Measurements from ENCODE around the gene ALOX12B. TPM values are rescaled to one million over a fixed set of nuclear protein-coding genes. Genes with fewer than 3 reads are reported as not detected.
"Not testable (repeated sequence)": the region's sequence is repeated elsewhere in the genome, so short reads cannot be mapped to it uniquely, and the experiment has no call there.

The ALOX12B gene
- polyA plus RNA-seq, 1 of the 3 experiments (the other 2 are of a cell fraction): 0.20 TPM

DNA sequence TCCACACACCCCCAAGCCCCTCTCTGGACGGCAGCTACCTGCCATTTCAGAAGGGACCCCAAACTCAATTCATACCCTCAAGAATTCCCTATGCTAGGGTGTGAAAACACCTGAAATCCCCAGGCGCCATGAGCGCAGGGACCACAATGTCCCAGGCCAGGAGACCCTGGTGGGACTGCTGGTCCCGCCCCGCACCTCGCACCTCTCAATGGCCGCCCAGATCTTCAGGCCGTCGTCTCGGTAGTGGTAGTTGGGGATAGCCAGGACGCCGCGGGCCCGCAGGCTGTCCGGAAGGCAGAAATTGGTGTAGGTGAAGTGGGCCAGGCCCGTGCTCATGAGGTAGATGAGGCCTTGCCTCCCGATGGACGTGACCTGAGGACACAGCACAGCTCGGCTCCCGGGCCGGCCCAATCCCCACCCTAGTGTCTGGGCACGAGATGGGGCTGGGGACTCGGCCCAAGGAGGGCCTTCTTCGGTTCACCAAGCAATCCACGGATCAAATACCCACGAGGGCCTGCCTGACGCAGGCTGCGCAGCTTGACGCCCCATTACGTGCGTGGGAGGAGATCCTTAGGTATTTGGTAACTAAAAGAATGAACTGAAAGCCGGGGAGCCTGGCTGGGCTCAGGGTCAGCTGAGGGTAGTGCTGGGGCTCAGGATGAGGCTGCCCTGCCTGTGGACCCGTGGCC, 21.6 kb upstream of the ALOX12B start (continued):
- no peak for TF ChIP-seq FOXJ3 (CRISPR knock-in tag; IDR thresholded peaks at IDR 0.05)
- TF ChIP-seq SIN3A (IDR thresholded peaks at IDR 0.05; ENCODE audit: borderline replicate concordance, low read depth, low read length): no peak
- TF ChIP-seq MXI1 (IDR thresholded peaks at IDR 0.05; ENCODE audit: low read depth, low read length): no peak
- no peak for TF ChIP-seq YY1 (IDR thresholded peaks at IDR 0.05; ENCODE audit: low read depth)
- no peak for TF ChIP-seq RFX5 (IDR thresholded peaks at IDR 0.05; ENCODE audit: low read length)
- no peak for TF ChIP-seq TAF1 (IDR thresholded peaks at IDR 0.05; ENCODE audit: borderline replicate concordance, low read depth, low read length)
- no peak for TF ChIP-seq POLR2AphosphoS5 (IDR thresholded peaks at IDR 0.05; ENCODE audit: low read depth, low read length)
- no peak for TF ChIP-seq TEAD4 (IDR thresholded peaks at IDR 0.05; ENCODE audit: borderline replicate concordance, insufficient read depth)

DNA sequence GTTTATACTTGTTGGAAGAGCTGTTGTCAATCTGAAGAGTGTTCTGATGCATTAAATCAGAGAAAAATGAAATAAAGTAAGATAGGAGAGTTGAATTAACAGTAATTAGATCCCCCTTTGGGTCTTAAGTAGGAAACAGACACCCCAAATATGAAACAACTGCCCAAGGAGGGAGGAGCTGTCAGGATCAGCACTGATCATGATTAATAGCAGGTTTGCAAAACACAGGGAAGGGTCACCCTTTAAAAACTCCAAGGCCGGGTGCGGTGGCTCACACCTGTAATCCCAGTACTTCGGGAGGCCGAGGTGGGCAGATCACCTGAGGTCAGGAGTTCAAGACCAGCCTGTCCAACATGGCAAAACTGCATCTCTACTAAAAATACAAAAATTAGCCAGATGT, 19.5 kb upstream of the ALOX12B start:
- H3K27ac ChIP-seq (ENCODE audit: low read depth in 2 of 2, low read length in 1 of 2); H3K4me3 ChIP-seq (ENCODE audit: low read depth in 2 of 2, low read length in 1 of 2); H3K9me3 ChIP-seq; H3F3A ChIP-seq (replicated peaks; ENCODE audit: insufficient read depth); H3K36me3 ChIP-seq (replicated peaks in 1 of 2; ENCODE audit: control insufficient read depth in 1 of 2, insufficient read depth in 2 of 2, low read length in 1 of 2); H3K4me2 ChIP-seq; H4K20me1 ChIP-seq (ENCODE audit: insufficient read depth); H3K9ac ChIP-seq; DNase-seq; H3K79me2 ChIP-seq (ENCODE audit: insufficient read depth); H3K27me3 ChIP-seq (ENCODE audit: insufficient read depth); H3K4me1 ChIP-seq (ENCODE audit: control insufficient read depth in 1 of 2, insufficient read depth in 2 of 2, low read depth in 1 of 2, low read length in 1 of 2); H3K9me2 ChIP-seq; H2AFZ ChIP-seq (ENCODE audit: low read depth): not testable (repeated sequence)
- CTCF ChIA-PET: interaction anchor here (1.1 to 15.2 kb wide), 6 partner anchors 12 to 117 kb away, joined by 3 to 298 read pairs (median 12); partner anchors contain the start of genes ALOX12B and ALOXE3
- 63% methylated on average over 4 of the region's 4 CpGs for WGBS (ENCODE audit: low lambda C conversion rate)
- POLR2A ChIA-PET: interaction anchor here (0.7 kb wide), 1 partner anchor 135 kb away, joined by 3 read pairs; no protein-coding TSS in a partner anchor

DNA sequence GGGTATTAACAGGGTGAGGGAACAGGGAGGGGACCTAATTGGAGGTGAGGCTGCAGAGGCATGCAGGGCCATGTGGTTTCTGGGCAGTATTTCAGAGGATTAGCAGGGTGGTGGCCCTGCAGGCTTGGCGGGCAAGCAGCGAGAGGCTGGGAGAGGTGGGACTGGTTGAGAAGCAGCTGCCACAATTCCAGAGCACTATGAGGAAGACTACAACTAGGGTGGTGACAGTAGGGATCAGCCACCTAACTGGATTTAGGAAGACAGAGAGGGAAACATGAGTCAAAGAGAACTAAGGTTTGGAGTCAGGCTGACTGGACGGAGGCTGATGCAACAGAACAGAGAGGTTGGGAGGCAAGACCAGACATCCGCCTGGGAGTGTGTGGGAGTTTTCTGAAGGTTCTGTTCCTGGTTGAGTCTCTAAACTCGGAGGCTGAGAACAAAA, 18.5 kb upstream of the ALOX12B start:
- CTCF ChIA-PET: interaction anchor here (1.2 to 15.2 kb wide), 8 partner anchors 13 to 46 kb away, joined by 3 to 298 read pairs (median 6); partner anchors contain the start of genes ALOX12B and ALOXE3
- no peak overlapping the region for H3K27ac ChIP-seq (ENCODE audit: low read depth in 2 of 2, low read length in 1 of 2)
- POLR2A ChIA-PET: no interaction called here
- no peak for TF ChIP-seq RCOR1 (IDR thresholded peaks at IDR 0.05; ENCODE audit: low read length)
- no peak for TF ChIP-seq GABPA (IDR thresholded peaks at IDR 0.05; ENCODE audit: low read depth)
- no peak for TF ChIP-seq TCF12 (IDR thresholded peaks at IDR 0.05)
- TF ChIP-seq, protein P1, sequence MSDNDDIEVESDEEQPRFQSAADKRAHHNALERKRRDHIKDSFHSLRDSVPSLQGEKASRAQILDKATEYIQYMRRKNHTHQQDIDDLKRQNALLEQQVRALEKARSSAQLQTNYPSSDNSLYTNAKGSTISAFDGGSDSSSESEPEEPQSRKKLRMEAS (IDR thresholded peaks at IDR 0.05; ENCODE audit: low read depth): no peak
- no peak for TF ChIP-seq FOXJ3 (CRISPR knock-in tag; IDR thresholded peaks at IDR 0.05)
- no peak for TF ChIP-seq GATA2 (CRISPR knock-in tag; IDR thresholded peaks at IDR 0.05)
- TF ChIP-seq, protein P2, sequence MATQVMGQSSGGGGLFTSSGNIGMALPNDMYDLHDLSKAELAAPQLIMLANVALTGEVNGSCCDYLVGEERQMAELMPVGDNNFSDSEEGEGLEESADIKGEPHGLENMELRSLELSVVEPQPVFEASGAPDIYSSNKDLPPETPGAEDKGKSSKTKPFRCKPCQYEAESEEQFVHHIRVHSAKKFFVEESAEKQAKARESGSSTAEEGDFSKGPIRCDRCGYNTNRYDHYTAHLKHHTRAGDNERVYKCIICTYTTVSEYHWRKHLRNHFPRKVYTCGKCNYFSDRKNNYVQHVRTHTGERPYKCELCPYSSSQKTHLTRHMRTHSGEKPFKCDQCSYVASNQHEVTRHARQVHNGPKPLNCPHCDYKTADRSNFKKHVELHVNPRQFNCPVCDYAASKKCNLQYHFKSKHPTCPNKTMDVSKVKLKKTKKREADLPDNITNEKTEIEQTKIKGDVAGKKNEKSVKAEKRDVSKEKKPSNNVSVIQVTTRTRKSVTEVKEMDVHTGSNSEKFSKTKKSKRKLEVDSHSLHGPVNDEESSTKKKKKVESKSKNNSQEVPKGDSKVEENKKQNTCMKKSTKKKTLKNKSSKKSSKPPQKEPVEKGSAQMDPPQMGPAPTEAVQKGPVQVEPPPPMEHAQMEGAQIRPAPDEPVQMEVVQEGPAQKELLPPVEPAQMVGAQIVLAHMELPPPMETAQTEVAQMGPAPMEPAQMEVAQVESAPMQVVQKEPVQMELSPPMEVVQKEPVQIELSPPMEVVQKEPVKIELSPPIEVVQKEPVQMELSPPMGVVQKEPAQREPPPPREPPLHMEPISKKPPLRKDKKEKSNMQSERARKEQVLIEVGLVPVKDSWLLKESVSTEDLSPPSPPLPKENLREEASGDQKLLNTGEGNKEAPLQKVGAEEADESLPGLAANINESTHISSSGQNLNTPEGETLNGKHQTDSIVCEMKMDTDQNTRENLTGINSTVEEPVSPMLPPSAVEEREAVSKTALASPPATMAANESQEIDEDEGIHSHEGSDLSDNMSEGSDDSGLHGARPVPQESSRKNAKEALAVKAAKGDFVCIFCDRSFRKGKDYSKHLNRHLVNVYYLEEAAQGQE (IDR thresholded peaks at IDR 0.05; ENCODE audit: low read depth, low read length): no peak
- no peak for TF ChIP-seq EP300 (IDR thresholded peaks at IDR 0.05; ENCODE audit: borderline replicate concordance in 1 of 2, low read depth in 1 of 2, low read length in 1 of 2)
- TF ChIP-seq, protein P3, sequence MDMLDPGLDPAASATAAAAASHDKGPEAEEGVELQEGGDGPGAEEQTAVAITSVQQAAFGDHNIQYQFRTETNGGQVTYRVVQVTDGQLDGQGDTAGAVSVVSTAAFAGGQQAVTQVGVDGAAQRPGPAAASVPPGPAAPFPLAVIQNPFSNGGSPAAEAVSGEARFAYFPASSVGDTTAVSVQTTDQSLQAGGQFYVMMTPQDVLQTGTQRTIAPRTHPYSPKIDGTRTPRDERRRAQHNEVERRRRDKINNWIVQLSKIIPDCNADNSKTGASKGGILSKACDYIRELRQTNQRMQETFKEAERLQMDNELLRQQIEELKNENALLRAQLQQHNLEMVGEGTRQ (IDR thresholded peaks at IDR 0.05; ENCODE audit: borderline replicate concordance, low read depth, low read length): no peak
- TF ChIP-seq ELF1 (IDR thresholded peaks at IDR 0.05): no peak
- TF ChIP-seq SIN3A (IDR thresholded peaks at IDR 0.05; ENCODE audit: borderline replicate concordance, low read depth, low read length): no peak
- TF ChIP-seq MEF2A (IDR thresholded peaks at IDR 0.05; ENCODE audit: borderline replicate concordance, low read depth): no peak
- TF ChIP-seq TEAD4 (IDR thresholded peaks at IDR 0.05; ENCODE audit: borderline replicate concordance, insufficient read depth): no peak
- TF ChIP-seq TAF1 (IDR thresholded peaks at IDR 0.05; ENCODE audit: borderline replicate concordance, low read depth, low read length): no peak
- TF ChIP-seq RFX5 (IDR thresholded peaks at IDR 0.05; ENCODE audit: low read length): no peak
- TF ChIP-seq, protein P4, sequence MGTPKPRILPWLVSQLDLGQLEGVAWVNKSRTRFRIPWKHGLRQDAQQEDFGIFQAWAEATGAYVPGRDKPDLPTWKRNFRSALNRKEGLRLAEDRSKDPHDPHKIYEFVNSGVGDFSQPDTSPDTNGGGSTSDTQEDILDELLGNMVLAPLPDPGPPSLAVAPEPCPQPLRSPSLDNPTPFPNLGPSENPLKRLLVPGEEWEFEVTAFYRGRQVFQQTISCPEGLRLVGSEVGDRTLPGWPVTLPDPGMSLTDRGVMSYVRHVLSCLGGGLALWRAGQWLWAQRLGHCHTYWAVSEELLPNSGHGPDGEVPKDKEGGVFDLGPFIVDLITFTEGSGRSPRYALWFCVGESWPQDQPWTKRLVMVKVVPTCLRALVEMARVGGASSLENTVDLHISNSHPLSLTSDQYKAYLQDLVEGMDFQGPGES (IDR thresholded peaks at IDR 0.05; ENCODE audit: low read depth, low read length): no peak

More for the DNA sequence above, 18.5 kb upstream of the ALOX12B start:
- Histone ChIP-seq H3K36me3 (replicated peaks in 1 of 2; ENCODE audit: control insufficient read depth in 1 of 2, insufficient read depth in 2 of 2, low read length in 1 of 2) (no peaks in the 10 kb centered on the region), H3K9me3 (no peaks in the 10 kb centered on the region), H3K27me3 (ENCODE audit: insufficient read depth) (no peaks in the 10 kb centered on the region; the same call in 1 of the 2 replicates), H2AFZ (ENCODE audit: low read depth) (no peak overlapping the region), H3F3A (replicated peaks; ENCODE audit: insufficient read depth) (no peaks in the 10 kb centered on the region), H3K4me2 (no peak overlapping the region), H3K79me2 (ENCODE audit: insufficient read depth) (no peaks in the 10 kb centered on the region), H3K9ac (no peak overlapping the region), H3K4me3 (ENCODE audit: low read depth in 2 of 2, low read length in 1 of 2) (no peak overlapping the region), H4K20me1 (ENCODE audit: insufficient read depth) (no peaks in the 10 kb centered on the region), H3K4me1 (ENCODE audit: control insufficient read depth in 1 of 2, insufficient read depth in 2 of 2, low read depth in 1 of 2, low read length in 1 of 2) (no peaks in the 10 kb centered on the region; a peak in 1 of 4 replicates), H3K9me2 (no peaks in the 10 kb centered on the region)
- DNase-seq: no peak
- WGBS (ENCODE audit: low lambda C conversion rate): 59% methylated on average over 5 of the region's 5 CpGs
